Naive B cell (primary cell): ENCODE data around the gene ZNF175. TPM values are rescaled to one million over a fixed set of nuclear protein-coding genes. Genes with fewer than 3 reads are reported as not detected.

Source experiments
- ATAC-seq, 2 donors: fragments of 150-1000 bp; cut with Tn5 transposase; 2 replicates each; pipeline ENCODE4 v1.10.0; 2021; ENCODE audit warnings: low read depth in 2 of 2, mild to moderate bottlenecking in 2 of 2, moderate library complexity in 2 of 2
- DNase-seq: peaks from one replicate; pipeline ENCODE4 v3.0.0; 2022
- H3K27ac Mint-ChIP-seq, 6 donors: one replicate each; pipeline ENCODE4 v1.8.0; 2020 to 2022; ENCODE audit warnings: mild to moderate bottlenecking in 6 of 6, mixed read lengths in 6 of 6, moderate library complexity in 5 of 6, inconsistent platforms in 2 of 6
- H3K27me3 Mint-ChIP-seq, 3 donors: one replicate each; pipeline ENCODE4 v1.8.0; 2021 to 2022; ENCODE audit warnings: mixed read lengths in 3 of 3, mild to moderate bottlenecking in 1 of 3
- H3K36me3 Mint-ChIP-seq, 2 donors: one replicate each; pipeline ENCODE4 v1.8.0; 2020 to 2022; ENCODE audit warnings: mixed read lengths in 2 of 2, inconsistent platforms in 1 of 2, mild to moderate bottlenecking in 1 of 2
- H3K4me1 Mint-ChIP-seq, 3 donors: one replicate each; pipeline ENCODE4 v1.8.0; 2020 to 2022; ENCODE audit warnings: mixed read lengths in 3 of 3, inconsistent platforms in 1 of 3, mild to moderate bottlenecking in 1 of 3, moderate library complexity in 1 of 3
- H3K4me3 Mint-ChIP-seq, 8 donors: one replicate each; pipeline ENCODE4 v1.8.0; 2020 to 2022; ENCODE audit warnings: mild to moderate bottlenecking in 8 of 8, mixed read lengths in 8 of 8, moderate library complexity in 8 of 8, inconsistent platforms in 2 of 8
- H3K9me3 Mint-ChIP-seq, 7 donors: one replicate each; pipeline ENCODE4 v1.8.0; 2020 to 2022; ENCODE audit warnings: mixed read lengths in 7 of 7, mild to moderate bottlenecking in 5 of 7, inconsistent platforms in 2 of 7, moderate library complexity in 1 of 7
- polyA plus RNA-seq, 6 donors: library from polyadenylated mRNA; unstranded; fragments of 300-500 nt; fragmentation: Illumina TruSeq; gene quantifications; one replicate each; pipeline ENCODE4 v1.2.3, GENCODE V29; 2021; ENCODE audit warnings: low read depth in 6 of 6

The ZNF175 gene
- polyA plus RNA-seq, 6 donors from 2014 or later: 0.94 to 5.1 (median 3.1) TPM

- Mint-ChIP-seq H3K9me3 (peaks cover 7 to 41% (median 22%) of the 10 kb centered on the region in 7 donors), H3K27ac (no peak overlapping the region), H3K36me3 (peaks cover 52 to 54% of the 10 kb centered on the region in 2 donors), H3K27me3 (no peaks in the 10 kb centered on the region), H3K4me1 (peaks cover 0 to 4% (median 0%) of the 10 kb centered on the region in 3 donors), H3K4me3 (no peak overlapping the region)
- ATAC-seq (no peak), DNase-seq (no peak)
Measured at GRCh38 chr19:51586103-51586728, 15.1 kb downstream of the ZNF175 start.

DNA sequence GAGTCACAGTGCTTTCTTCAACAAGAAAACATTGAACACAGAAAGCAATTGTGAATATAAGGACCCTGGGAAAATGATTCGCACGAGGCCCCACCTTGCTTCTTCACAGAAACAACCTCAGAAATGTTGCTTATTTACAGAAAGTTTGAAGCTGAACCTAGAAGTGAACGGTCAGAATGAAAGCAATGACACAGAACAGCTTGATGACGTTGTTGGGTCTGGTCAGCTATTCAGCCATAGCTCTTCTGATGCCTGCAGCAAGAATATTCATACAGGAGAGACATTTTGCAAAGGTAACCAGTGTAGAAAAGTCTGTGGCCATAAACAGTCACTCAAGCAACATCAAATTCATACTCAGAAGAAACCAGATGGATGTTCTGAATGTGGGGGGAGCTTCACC lies 15.7 kb downstream of the ZNF175 start:
- no peaks in the 10 kb centered on the region for H3K27me3 Mint-ChIP-seq
- no peak overlapping the region for H3K4me3 Mint-ChIP-seq
- H3K36me3 Mint-ChIP-seq: peaks cover 46 to 48% of the 10 kb centered on the region in 2 donors
- peaks cover 0 to 5% (median 0%) of the 10 kb centered on the region in 3 donors for H3K4me1 Mint-ChIP-seq
- no peak for ATAC-seq
- no peak for DNase-seq
- H3K9me3 Mint-ChIP-seq: peaks cover 7 to 41% (median 22%) of the 10 kb centered on the region in 7 donors
- H3K27ac Mint-ChIP-seq: no peak overlapping the region

- peaks cover 7 to 41% (median 22%) of the 10 kb centered on the region in 7 donors for H3K9me3 Mint-ChIP-seq
- H3K4me3 Mint-ChIP-seq: no peak overlapping the region
- peaks cover 42 to 48% of the 10 kb centered on the region in 2 donors for H3K36me3 Mint-ChIP-seq
- ATAC-seq (no peak), DNase-seq (no peak)
- peaks cover 2 to 8% (median 4%) of the 10 kb centered on the region in 3 donors for H3K4me1 Mint-ChIP-seq
- no peak overlapping the region for H3K27ac Mint-ChIP-seq
- no peaks in the 10 kb centered on the region for H3K27me3 Mint-ChIP-seq
Measured at GRCh38 chr19:51587264-51588191, 16.4 kb downstream of the ZNF175 start.

GRCh38 chr19:51589511-51589910 lies 18.4 kb downstream of the ZNF175 start:
- Mint-ChIP-seq H3K4me1 (peaks cover 16 to 25% (median 20%) of the 10 kb centered on the region in 3 donors), H3K27me3 (no peaks in the 10 kb centered on the region), H3K36me3 (peaks cover 30 to 34% of the 10 kb centered on the region in 2 donors), H3K27ac (no peak overlapping the region), H3K4me3 (no peak overlapping the region), H3K9me3 (peaks cover 5 to 41% (median 22%) of the 10 kb centered on the region in 7 donors)
- no peak for DNase-seq
- no peak for ATAC-seq

GRCh38 chr19:51590441-51590840 lies 19.4 kb downstream of the ZNF175 start:
- Mint-ChIP-seq H3K4me3 (no peak overlapping the region), H3K4me1 (peaks cover 25 to 34% (median 28%) of the 10 kb centered on the region in 3 donors), H3K27me3 (no peaks in the 10 kb centered on the region), H3K36me3 (peaks cover 21 to 26% of the 10 kb centered on the region in 2 donors), H3K27ac (no peak overlapping the region), H3K9me3 (peaks cover 6 to 35% (median 22%) of the 10 kb centered on the region in 7 donors)
- DNase-seq (no peak), ATAC-seq (no peak)

GRCh38 chr19:51592521-51592920 lies 21.4 kb downstream of the ZNF175 start:
- Mint-ChIP-seq H3K27ac (peak overlapping the region in 3 of 6 donors; percentile 20 to 70 (median 24)), H3K9me3 (peaks cover 0 to 15% (median 7%) of the 10 kb centered on the region in 7 donors), H3K36me3 (peaks cover under 1 to 7% of the 10 kb centered on the region in 2 donors), H3K4me1 (peaks cover 30 to 48% (median 34%) of the 10 kb centered on the region in 3 donors), H3K27me3 (peaks cover 0 to 8% (median 0%) of the 10 kb centered on the region in 3 donors), H3K4me3 (peak overlapping the region in 5 of 8 donors; percentile 3 to 74 (median 45))
- ATAC-seq (no peak), DNase-seq (no peak)

GRCh38 chr19:51593138-51593890 lies 22.2 kb downstream of the ZNF175 start:
- DNase-seq (no peak), ATAC-seq (no peak)
- peaks cover 30 to 48% (median 34%) of the 10 kb centered on the region in 3 donors for H3K4me1 Mint-ChIP-seq
- H3K27me3 Mint-ChIP-seq: peaks cover 0 to 9% (median 0%) of the 10 kb centered on the region in 3 donors
- H3K9me3 Mint-ChIP-seq: peaks cover 0 to 8% (median 3%) of the 10 kb centered on the region in 7 donors
- H3K27ac Mint-ChIP-seq: peak overlapping the region in 4 of 6 donors; percentile 18 to 92 (median 79)
- peaks cover 0 to 5% of the 10 kb centered on the region in 2 donors for H3K36me3 Mint-ChIP-seq
- peak overlapping the region; percentile 90 to 99 (median 96) for H3K4me3 Mint-ChIP-seq

DNA sequence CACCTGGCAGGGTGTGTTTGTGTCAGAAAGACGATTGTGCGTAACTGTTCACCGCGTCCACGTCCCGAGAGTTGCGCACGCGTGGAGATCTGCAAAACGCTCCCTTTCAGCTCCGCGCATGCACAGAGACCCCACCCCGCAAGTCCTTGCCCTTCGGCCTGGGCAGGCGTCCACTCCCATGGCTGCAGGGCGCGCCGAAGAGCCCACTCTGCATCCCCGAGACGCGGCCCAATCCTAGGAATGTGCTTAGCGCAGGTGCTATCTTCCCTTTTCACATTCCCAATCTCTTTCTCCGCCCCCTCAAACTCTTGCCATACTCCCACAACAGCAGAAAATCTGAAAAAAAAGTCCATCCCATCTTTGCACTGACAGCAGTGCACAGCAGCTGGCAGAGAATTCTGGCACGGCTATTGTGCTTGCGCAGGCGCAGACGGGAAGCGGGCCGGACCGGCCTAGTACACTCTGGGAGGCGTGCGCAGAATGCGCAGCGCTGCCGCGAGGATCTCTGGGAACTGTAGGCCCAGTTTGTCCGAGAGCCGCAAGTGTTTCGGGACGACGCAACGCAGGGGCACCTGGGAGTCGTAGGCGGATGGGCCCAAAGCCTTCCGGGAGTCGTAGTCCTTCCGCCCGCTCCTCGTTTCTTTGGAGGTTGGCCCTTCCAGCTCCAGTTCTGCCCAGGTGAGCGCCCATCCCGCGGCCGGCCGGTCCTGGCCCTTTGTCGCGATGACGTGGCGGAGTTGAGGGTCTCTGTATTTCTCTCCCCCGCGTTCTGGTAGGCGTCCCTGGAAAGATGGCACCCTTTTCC lies 23.1 kb downstream of the ZNF175 start:
- Mint-ChIP-seq H3K4me1 (peaks cover 30 to 48% (median 34%) of the 10 kb centered on the region in 3 donors), H3K36me3 (peaks cover 0 to 5% of the 10 kb centered on the region in 2 donors), H3K4me3 (peak overlapping the region; percentile 90 to 99 (median 96)), H3K9me3 (peaks cover 0 to 5% (median 0%) of the 10 kb centered on the region in 7 donors), H3K27me3 (peaks cover 0 to 9% (median 0%) of the 10 kb centered on the region in 3 donors), H3K27ac (peak overlapping the region; percentile 44 to 95 (median 76))
- ATAC-seq (peak; percentile 100), DNase-seq (peak; percentile 92)

- ATAC-seq: no peak
- DNase-seq: no peak
- Mint-ChIP-seq H3K27ac (peak overlapping the region in 5 of 6 donors; percentile 67 to 95 (median 93)), H3K4me1 (peaks cover 33 to 48% (median 34%) of the 10 kb centered on the region in 3 donors), H3K9me3 (peaks cover 0 to 3% (median 0%) of the 10 kb centered on the region in 7 donors), H3K27me3 (peaks cover 0 to 9% (median 0%) of the 10 kb centered on the region in 3 donors), H3K36me3 (no peaks in the 10 kb centered on the region), H3K4me3 (peak overlapping the region; percentile 90 to 99 (median 96))
Measured at GRCh38 chr19:51594774-51595109, 23.7 kb downstream of the ZNF175 start.

GRCh38 chr19:51595190-51596175 lies 24.4 kb downstream of the ZNF175 start:
- H3K27ac Mint-ChIP-seq: peak overlapping the region in 4 of 6 donors; percentile 67 to 93 (median 84)
- peaks cover 38 to 52% (median 40%) of the 10 kb centered on the region in 3 donors for H3K4me1 Mint-ChIP-seq
- peak overlapping the region; percentile 90 to 99 (median 96) for H3K4me3 Mint-ChIP-seq
- H3K36me3 Mint-ChIP-seq: no peaks in the 10 kb centered on the region
- H3K27me3 Mint-ChIP-seq: peaks cover 0 to 9% (median 4%) of the 10 kb centered on the region in 3 donors
- DNase-seq: no peak
- no peak for ATAC-seq
- peaks cover 0 to 3% (median 0%) of the 10 kb centered on the region in 7 donors for H3K9me3 Mint-ChIP-seq

- Mint-ChIP-seq H3K4me1 (peaks cover 49 to 58% (median 57%) of the 10 kb centered on the region in 3 donors), H3K36me3 (peaks cover 0 to 5% of the 10 kb centered on the region in 2 donors), H3K27me3 (peaks cover 0 to 9% (median 4%) of the 10 kb centered on the region in 3 donors), H3K27ac (no peak overlapping the region), H3K4me3 (peak overlapping the region in 2 of 8 donors; percentile 47 to 68), H3K9me3 (peaks cover 0 to 3% (median 0%) of the 10 kb centered on the region in 7 donors)
- DNase-seq: no peak
- no peak for ATAC-seq
Measured at GRCh38 chr19:51598159-51598915, 27.3 kb downstream of the ZNF175 start.
